Erythroblast (primary cell): Measurements from ENCODE around the gene FLII.
A peak's percentile ranks its signal among the peaks of the same experiment; 100 is the strongest.

Experiments
- DNase-seq, 2 experiments: peaks; one replicate each; lab custom pipeline; 2025; lab: John Stamatoyannopoulos, UW
- GATA1 ChIP-seq: IDR thresholded peaks from 2 replicates; pipeline ENCODE4 v1.6.1; 2011; ENCODE audit warnings: low read depth, mild to moderate bottlenecking, control low read depth, low read length, moderate library complexity
- POLR2A ChIP-seq: IDR thresholded peaks from 2 replicates; pipeline ENCODE4 v1.6.1; 2011; ENCODE audit warnings: mild to moderate bottlenecking, low read length

The FLII gene

GRCh38 chr17:18267366-18267765, 8.8 kb upstream of the FLII start:
- no peak for DNase-seq
- TF ChIP-seq POLR2A (peak; percentile 12), GATA1 (no peak)

- no peak for DNase-seq
- TF ChIP-seq POLR2A: no peak
These were observed 5.5 kb upstream of the FLII start for GRCh38 chr17:18263885-18264682.

GRCh38 chr17:18262641-18263040, 4.1 kb upstream of the FLII start:
- DNase-seq: no peak
- TF ChIP-seq POLR2A (no peak), GATA1 (no peak)

GRCh38 chr17:18262111-18262510, 3.6 kb upstream of the FLII start:
- no peak for TF ChIP-seq POLR2A
- TF ChIP-seq GATA1: no peak
- no peak for DNase-seq

- no peak for TF ChIP-seq GATA1
- no peak for TF ChIP-seq POLR2A
- DNase-seq: no peak
These were observed 3.1 kb upstream of the FLII start for GRCh38 chr17:18261659-18262058.

- TF ChIP-seq POLR2A (no peak), GATA1 (no peak)
- DNase-seq: peak; percentile 54 to 69
These were observed 2.6 kb upstream of the FLII start for GRCh38 chr17:18261146-18261515.

GRCh38 chr17:18260332-18261145, 2.0 kb upstream of the FLII start, which contains the start of gene MIEF2:
TSS of gene MIEF2 (plus strand) at chr17:18260662. CDS start at chr17:18262721, 2,059 bp downstream.
- peak; percentile 93 to 94 for DNase-seq
- no peak for TF ChIP-seq GATA1
- TF ChIP-seq POLR2A: peak; percentile 22

GRCh38 chr17:18259621-18260331, 1.2 kb upstream of the FLII start:
- TF ChIP-seq GATA1: no peak
- no peak for TF ChIP-seq POLR2A
- DNase-seq: no peak

- peak; percentile 70 to 85 for DNase-seq
- TF ChIP-seq POLR2A: no peak
- TF ChIP-seq GATA1: no peak
These were observed 569 bp downstream of the FLII start for GRCh38 chr17:18257982-18258355.

- DNase-seq: no peak
- no peak for TF ChIP-seq GATA1
- TF ChIP-seq POLR2A: no peak
These were observed 1.1 kb downstream of the FLII start for GRCh38 chr17:18257268-18257981.

GRCh38 chr17:18256776-18257175, 1.8 kb downstream of the FLII start:
- TF ChIP-seq POLR2A (no peak), GATA1 (no peak)
- DNase-seq: no peak

GRCh38 chr17:18256351-18256750, 2.2 kb downstream of the FLII start:
- TF ChIP-seq GATA1 (no peak), POLR2A (no peak)
- no peak for DNase-seq

GRCh38 chr17:18254888-18255649, 3.5 kb downstream of the FLII start:
- TF ChIP-seq POLR2A (no peak), GATA1 (no peak)
- peak in 1 of 2 experiments; percentile 24 for DNase-seq
